Gastroesophageal sphincter (tissue), 4 donors: ENCODE measurements around the gene RNF114. TPM values are rescaled to one million over a fixed set of nuclear protein-coding genes. Genes with fewer than 3 reads are reported as not detected.

Experiments
- ATAC-seq: fragments of 150-250 bp; one replicate; pipeline ENCODE4 v1.9.1; 2016; ENCODE audit warnings: mild to moderate bottlenecking, moderate library complexity
- H3K27ac ChIP-seq, 4 donors: fragments of 200-600 bp; sonication (generic) in 3 of 4; 1 replicate in 3 of 4; 2 replicates in 1 of 4; pipeline ENCODE4 v1.5.1; 2016 to 2019
- H3K27me3 ChIP-seq: fragments of 200-600 bp; sonication (generic); one replicate; pipeline ENCODE4 v1.5.1; 2019
- H3K36me3 ChIP-seq, 2 donors: fragments of 200-600 bp; sonication (generic); one replicate each; pipeline ENCODE4 v1.5.1; 2019; ENCODE audit warnings: control low read depth in 1 of 2
- H3K4me1 ChIP-seq, 3 donors: fragments of 200-600 bp; sonication (generic); 1 replicate in 2 of 3; 2 replicates in 1 of 3; pipeline ENCODE4 v1.5.1; 2016 to 2019; ENCODE audit warnings: control low read depth in 2 of 3
- H3K4me3 ChIP-seq, 2 donors: fragments of 200-600 bp; sonication (generic); one replicate each; pipeline ENCODE4 v1.5.1; 2019; ENCODE audit warnings: mild to moderate bottlenecking in 1 of 2, moderate library complexity in 1 of 2
- H3K9me3 ChIP-seq, 3 donors: fragments of 200-600 bp; sonication (generic); one replicate each; pipeline ENCODE4 v1.5.1; 2017 to 2019; ENCODE audit warnings: control low read depth in 2 of 3
- EP300 ChIP-seq: sonication (generic); formaldehyde crosslinking; IDR thresholded peaks from one replicate; pipeline ENCODE4 v1.6.1; 2017; ENCODE audit warnings: antibody characterized with exemption, mild to moderate bottlenecking
- POLR2A ChIP-seq, 2 donors: fragments of 450-650 bp; IDR thresholded peaks; one replicate each; pipeline ENCODE4 v1.6.1; 2017; ENCODE audit warnings: antibody characterized with exemption in 2 of 2, mild to moderate bottlenecking in 2 of 2, moderate library complexity in 1 of 2
- POLR2AphosphoS5 ChIP-seq: sonication (generic); formaldehyde crosslinking; IDR thresholded peaks from one replicate; pipeline ENCODE4 v1.6.1; 2017; ENCODE audit warnings: antibody characterized with exemption
- WGBS, 2 donors: methylation state at CpG; one replicate each; pipeline ENCODE4 v1.1.5; 2018; ENCODE audit warnings: low coverage in 1 of 2; 5-methylcytosine and 5-hydroxymethylcytosine counted together
- total RNA-seq, 4 donors: library from RNA; depleted of rRNA; stranded (reverse); fragments of >200 nt; gene quantifications; one replicate each; pipeline ENCODE4 v1.1.0, GENCODE V29; 2016
- TF ChIP-seq, protein P1 (sequence below), 4 experiments: fragments of 200-600 bp in 2 of 4; fragments of 450-650 bp in 2 of 4; sonication (generic) in 1 of 4; IDR thresholded peaks; one replicate each; pipeline ENCODE4 v1.5.1; 2017 to 2019; ENCODE audit warnings: antibody characterized with exemption in 4 of 4, mild to moderate bottlenecking in 2 of 4, moderate library complexity in 2 of 4

The RNF114 gene
- total RNA-seq, 4 donors from 2014 or later = 80.3 to 109 (median 101) TPM

DNA sequence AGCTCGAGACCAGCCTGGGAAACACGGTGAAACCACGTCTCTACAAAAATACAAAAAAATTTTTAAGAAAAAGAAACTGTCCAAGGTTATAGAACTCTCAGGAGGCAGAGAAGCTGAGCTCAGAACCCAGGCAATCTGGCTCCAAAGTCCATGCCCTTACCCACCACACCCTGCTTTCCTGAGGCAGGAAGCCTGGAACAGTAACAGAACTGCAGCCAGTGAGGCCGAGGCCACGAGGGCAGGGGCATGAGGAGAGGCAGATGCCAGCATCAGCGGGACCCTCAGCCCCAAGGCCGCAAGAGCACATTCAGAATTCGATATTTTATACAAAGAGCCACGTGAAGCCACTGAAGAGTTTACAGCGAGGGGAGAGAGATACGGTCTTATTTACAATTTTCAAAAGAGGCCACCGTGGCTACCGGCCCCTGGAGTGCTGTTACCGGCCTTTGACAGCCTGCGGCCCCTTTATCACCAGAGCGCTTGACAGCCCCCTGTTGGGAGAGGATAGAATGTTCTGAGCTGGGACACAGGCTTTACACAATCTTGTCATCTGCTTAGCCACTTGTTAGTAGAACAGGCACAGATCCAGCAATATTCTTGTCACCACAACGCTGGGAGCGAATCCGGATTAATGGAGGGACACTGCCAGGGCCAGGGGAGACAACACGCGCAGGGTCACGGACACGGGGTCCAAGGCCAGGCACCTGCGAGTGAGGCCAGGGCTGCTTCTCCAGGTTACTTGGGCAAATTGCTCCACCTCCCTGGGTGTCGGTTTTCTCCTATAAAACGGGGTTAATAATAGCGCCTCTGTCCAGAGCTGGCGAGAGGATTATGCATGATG is 26.5 kb upstream of the RNF114 start:
- Histone ChIP-seq H3K4me3 (no peak overlapping the region), H3K9me3 (no peaks in the 10 kb centered on the region), H3K27me3 (no peaks in the 10 kb centered on the region), H3K36me3 (peaks cover 0 to 55% of the 10 kb centered on the region in 2 donors), H3K27ac (peak overlapping the region in 2 of 4 donors; percentile 32 to 37), H3K4me1 (peaks cover 0 to 50% (median 19%) of the 10 kb centered on the region in 3 donors)
- 58 to 59% methylated on average over 7 to 22 of the region's 28 CpGs for WGBS, 2 donors
- TF ChIP-seq, protein P1, sequence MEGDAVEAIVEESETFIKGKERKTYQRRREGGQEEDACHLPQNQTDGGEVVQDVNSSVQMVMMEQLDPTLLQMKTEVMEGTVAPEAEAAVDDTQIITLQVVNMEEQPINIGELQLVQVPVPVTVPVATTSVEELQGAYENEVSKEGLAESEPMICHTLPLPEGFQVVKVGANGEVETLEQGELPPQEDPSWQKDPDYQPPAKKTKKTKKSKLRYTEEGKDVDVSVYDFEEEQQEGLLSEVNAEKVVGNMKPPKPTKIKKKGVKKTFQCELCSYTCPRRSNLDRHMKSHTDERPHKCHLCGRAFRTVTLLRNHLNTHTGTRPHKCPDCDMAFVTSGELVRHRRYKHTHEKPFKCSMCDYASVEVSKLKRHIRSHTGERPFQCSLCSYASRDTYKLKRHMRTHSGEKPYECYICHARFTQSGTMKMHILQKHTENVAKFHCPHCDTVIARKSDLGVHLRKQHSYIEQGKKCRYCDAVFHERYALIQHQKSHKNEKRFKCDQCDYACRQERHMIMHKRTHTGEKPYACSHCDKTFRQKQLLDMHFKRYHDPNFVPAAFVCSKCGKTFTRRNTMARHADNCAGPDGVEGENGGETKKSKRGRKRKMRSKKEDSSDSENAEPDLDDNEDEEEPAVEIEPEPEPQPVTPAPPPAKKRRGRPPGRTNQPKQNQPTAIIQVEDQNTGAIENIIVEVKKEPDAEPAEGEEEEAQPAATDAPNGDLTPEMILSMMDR (IDR thresholded peaks at IDR 0.05) = peak in 1 of 4 experiments; percentile 23
- TF ChIP-seq POLR2AphosphoS5 = no peak
- TF ChIP-seq POLR2A (IDR thresholded peaks at IDR 0.05) = no peak
- no peak for TF ChIP-seq EP300
- ATAC-seq = peak; percentile 47

DNA sequence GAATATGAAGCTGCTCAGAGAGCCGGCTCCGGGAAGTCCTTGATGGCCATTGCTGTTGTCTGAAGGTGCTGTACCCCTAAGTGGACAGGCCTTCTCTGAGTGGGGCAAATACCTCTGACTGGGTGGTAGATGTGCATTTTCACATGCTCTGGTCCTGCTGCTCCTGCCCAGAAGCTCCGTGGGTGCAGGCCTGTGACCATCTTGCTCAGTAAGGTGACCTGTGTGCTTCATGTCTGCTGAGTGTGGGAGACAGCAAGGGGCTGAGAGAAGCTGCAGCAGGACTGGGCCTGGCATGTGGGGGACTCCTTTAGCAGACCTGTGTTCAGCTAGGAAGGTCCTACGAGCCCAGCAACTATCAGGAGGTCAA is 25.9 kb upstream of the RNF114 start:
- TF ChIP-seq POLR2A (IDR thresholded peaks at IDR 0.05) (no peak), EP300 (no peak), POLR2AphosphoS5 (no peak)
- TF ChIP-seq, protein P1 (IDR thresholded peaks at IDR 0.05) = no peak
- no peak for ATAC-seq
- H3K27me3 ChIP-seq = no peaks in the 10 kb centered on the region
- peaks cover 0 to 49% of the 10 kb centered on the region in 2 donors for H3K36me3 ChIP-seq
- peaks cover 0 to 53% (median 19%) of the 10 kb centered on the region in 3 donors for H3K4me1 ChIP-seq
- H3K27ac ChIP-seq = peak overlapping the region in 1 of 4 donors; percentile 37
- WGBS, 2 donors = 69% methylated on average over 2 of the region's 4 CpGs; no CpG with 5 or more reads in 1 of the 2 donors
- no peak overlapping the region for H3K4me3 ChIP-seq
- no peaks in the 10 kb centered on the region for H3K9me3 ChIP-seq

DNA sequence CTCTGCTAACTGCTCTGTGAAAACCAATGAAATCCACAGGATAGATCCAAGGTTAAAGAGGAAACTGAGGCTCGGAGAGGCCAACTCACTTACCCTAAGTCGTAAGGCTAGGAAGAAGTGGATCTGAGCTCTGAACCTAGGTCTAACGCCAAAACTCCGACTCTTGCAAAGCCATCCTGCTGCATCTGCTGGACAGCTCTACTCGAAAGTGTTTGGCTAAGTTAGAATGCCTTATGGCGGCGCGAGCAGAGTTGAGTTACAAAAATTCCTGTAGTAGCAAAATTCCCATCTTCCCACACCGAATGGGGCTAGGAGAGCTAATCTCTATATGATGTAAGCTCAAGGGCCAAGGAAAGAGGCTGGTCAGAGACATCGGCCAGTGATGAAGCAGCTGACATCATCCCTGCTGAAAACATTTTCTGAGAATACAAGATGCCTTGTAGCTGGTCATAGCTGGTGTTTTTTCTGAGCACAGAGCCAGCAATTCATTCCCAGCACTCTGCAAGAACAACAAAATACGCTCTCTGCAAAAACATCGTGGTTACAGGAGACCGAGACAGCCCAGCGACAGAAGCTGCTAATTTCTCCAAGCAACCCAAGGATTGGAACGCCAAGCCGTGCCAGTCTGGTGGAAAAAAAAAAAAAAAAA is 22.7 kb upstream of the RNF114 start:
- TF ChIP-seq EP300 = no peak
- TF ChIP-seq, protein P1 (IDR thresholded peaks at IDR 0.05) = no peak
- TF ChIP-seq POLR2AphosphoS5 = no peak
- no peak for TF ChIP-seq POLR2A (IDR thresholded peaks at IDR 0.05)
- Histone ChIP-seq H3K4me3 (peak overlapping the region in 1 of 2 donors; percentile 98), H3K4me1 (peaks cover 0 to 71% (median 19%) of the 10 kb centered on the region in 3 donors), H3K9me3 (no peaks in the 10 kb centered on the region), H3K36me3 (peaks cover 0 to 17% of the 10 kb centered on the region in 2 donors), H3K27ac (no peak overlapping the region), H3K27me3 (no peaks in the 10 kb centered on the region)
- no peak for ATAC-seq
- 53 to 66% methylated on average over 4 to 14 of the region's 16 CpGs for WGBS, 2 donors

DNA sequence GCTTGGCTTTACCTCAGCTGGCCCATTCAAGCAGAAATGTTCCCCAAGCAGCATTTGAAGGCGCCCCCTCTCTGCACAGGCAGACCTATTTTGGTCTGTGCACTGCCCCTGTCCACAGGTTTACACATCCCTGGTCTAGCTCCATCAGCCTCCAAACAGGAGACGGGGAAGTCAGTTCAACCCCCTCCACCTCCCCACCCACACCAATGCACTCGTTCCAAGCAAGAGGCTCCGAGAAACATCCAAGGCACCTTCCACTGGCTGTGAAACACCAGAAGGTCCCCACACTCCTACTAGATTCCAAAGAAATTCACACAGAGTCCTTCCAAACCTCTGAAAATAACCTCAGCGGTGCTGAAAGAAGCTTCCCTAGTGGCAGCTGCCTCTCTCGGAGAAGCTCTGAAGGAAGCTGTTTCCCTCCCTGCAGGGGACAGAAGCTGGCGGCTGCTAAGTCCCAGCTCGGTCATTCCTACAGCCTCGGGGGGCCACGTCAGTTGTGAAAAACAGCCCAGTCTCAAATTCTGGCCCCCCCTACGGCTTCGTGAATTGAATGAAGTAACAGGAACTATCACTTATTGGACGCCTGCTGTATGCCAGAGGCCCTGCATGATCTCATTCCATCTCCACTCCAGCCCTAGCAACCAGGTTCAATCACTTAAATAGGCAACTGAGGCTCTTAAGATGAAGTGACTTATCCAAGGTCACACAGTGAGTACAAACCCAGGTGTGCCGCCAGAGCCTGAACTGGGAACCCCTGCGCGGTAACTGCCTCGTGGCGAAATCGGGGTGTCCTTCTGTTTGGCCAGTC is 21.7 kb upstream of the RNF114 start:
- H3K4me3 ChIP-seq = peak overlapping the region; percentile 83 to 98
- H3K27ac ChIP-seq = peak overlapping the region; percentile 82 to 98 (median 97)
- whole genome bisulfite sequencing, 2 donors = 0% methylated on average over 9 of the region's 19 CpGs; no CpG with 5 or more reads in 1 of the 2 donors
- H3K27me3 ChIP-seq = no peaks in the 10 kb centered on the region
- TF ChIP-seq POLR2AphosphoS5 (no peak), EP300 (no peak), POLR2A (IDR thresholded peaks at IDR 0.05) (no peak)
- TF ChIP-seq, protein P1 (IDR thresholded peaks at IDR 0.05) = no peak
- ATAC-seq = no peak
- H3K4me1 ChIP-seq = peaks cover 0 to 68% (median 19%) of the 10 kb centered on the region in 3 donors
- no peaks in the 10 kb centered on the region for H3K9me3 ChIP-seq
- peaks cover 0 to 9% of the 10 kb centered on the region in 2 donors for H3K36me3 ChIP-seq
